ENCODE measurements around the gene CCNF. TPM values are rescaled to one million over a fixed set of nuclear protein-coding genes. Genes with fewer than 3 reads are reported as not detected.

CCNF gene
- total RNA-seq, 1 experiment from 2014 or later, result 60.8 TPM

DNA sequence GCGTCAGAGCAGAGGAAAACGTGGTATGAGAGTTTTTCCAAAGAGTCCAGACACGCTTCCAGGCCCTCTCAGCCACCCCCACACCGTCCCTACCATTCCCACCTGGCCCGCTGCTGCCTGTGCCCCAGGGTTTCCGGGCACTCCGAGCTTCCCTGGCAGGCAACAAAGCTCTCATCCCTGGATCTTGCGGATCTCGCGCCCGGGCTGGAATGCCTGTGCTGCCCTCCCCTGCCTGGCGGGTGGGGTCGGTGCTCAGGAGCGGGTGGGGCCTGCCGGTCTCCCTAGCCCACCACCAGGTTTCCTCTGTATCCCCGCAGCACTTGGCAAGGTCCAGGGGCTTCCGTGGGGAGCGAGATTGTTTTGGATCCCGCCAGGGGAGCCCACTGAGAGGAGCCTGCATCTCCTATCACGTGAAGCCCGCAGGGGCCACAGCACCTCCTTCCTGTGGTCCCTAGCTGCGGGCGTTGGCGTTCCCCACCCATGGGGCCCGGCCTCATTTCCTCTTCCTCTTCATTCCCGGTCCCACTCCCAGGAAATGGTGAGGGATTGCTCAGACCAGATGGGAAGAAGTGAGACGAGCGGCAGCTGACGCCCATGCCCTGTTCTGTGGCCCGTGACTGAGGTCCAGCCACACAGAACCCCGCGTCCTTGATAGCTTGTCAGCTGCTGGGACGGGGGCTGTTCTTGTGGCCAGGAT, 56.7 kb downstream of the CCNF start:
- BruUV-seq (replicated peaks), result no TSS peak
- Histone ChIP-seq H3K9ac (ENCODE audit: low read length) (no peak overlapping the region), H3K27me3 (ENCODE audit: insufficient read depth, low read length) (no peaks in the 10 kb centered on the region), H3K27ac (ENCODE audit: low read depth, low read length) (no peak overlapping the region), H3K9me2 (ENCODE audit: insufficient read depth) (no peaks in the 10 kb centered on the region), H3K4me1 (ENCODE audit: control insufficient read depth in 1 of 2, insufficient read depth in 2 of 2, low read length in 2 of 2) (no peaks in the 10 kb centered on the region), H4K20me1 (ENCODE audit: insufficient read depth) (no peaks in the 10 kb centered on the region), H3K79me2 (ENCODE audit: insufficient read depth, low read length) (peaks cover 17% of the 10 kb centered on the region; the same call in 1 of the 2 replicates), H3K9me3 (ENCODE audit: control insufficient read depth in 1 of 2, insufficient read depth in 1 of 2, low read depth in 1 of 2, low read length in 2 of 2) (no peaks in the 10 kb centered on the region), H3K4me2 (ENCODE audit: low read length) (no peak overlapping the region), H2AFZ (ENCODE audit: low read depth, low read length, poor library complexity, severe bottlenecking) (no peak overlapping the region), H3K36me3 (ENCODE audit: control insufficient read depth in 1 of 2, insufficient read depth in 2 of 2, low read length in 2 of 2) (no peaks in the 10 kb centered on the region; a peak in 1 of 4 replicates), H3K4me3 (replicated peaks in 1 of 2; ENCODE audit: low read depth in 1 of 2, low read length in 2 of 2) (no peak overlapping the region)
- POLR2A ChIA-PET, result no interaction called here
- ATAC-seq, result no peak
- TF ChIP-seq EZH2phosphoT487 (IDR thresholded peaks at IDR 0.05; ENCODE audit: borderline replicate concordance), result no peak
- TF ChIP-seq ZFX (IDR thresholded peaks at IDR 0.05), result no peak
- TF ChIP-seq EZH2 (IDR thresholded peaks at IDR 0.05), result no peak
- TF ChIP-seq, protein P1, sequence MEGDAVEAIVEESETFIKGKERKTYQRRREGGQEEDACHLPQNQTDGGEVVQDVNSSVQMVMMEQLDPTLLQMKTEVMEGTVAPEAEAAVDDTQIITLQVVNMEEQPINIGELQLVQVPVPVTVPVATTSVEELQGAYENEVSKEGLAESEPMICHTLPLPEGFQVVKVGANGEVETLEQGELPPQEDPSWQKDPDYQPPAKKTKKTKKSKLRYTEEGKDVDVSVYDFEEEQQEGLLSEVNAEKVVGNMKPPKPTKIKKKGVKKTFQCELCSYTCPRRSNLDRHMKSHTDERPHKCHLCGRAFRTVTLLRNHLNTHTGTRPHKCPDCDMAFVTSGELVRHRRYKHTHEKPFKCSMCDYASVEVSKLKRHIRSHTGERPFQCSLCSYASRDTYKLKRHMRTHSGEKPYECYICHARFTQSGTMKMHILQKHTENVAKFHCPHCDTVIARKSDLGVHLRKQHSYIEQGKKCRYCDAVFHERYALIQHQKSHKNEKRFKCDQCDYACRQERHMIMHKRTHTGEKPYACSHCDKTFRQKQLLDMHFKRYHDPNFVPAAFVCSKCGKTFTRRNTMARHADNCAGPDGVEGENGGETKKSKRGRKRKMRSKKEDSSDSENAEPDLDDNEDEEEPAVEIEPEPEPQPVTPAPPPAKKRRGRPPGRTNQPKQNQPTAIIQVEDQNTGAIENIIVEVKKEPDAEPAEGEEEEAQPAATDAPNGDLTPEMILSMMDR (IDR thresholded peaks at IDR 0.05 in 2 of 3, conservative IDR thresholded peaks at IDR 0.05 in 1 of 3; ENCODE audit: borderline replicate concordance in 1 of 3, insufficient read depth in 1 of 3, low read depth in 2 of 3, low read length in 2 of 3), result no peak
- no peak for TF ChIP-seq POLR2A (IDR thresholded peaks at IDR 0.05; ENCODE audit: borderline replicate concordance, extremely low read depth, insufficient read depth, insufficient read length)
- TF ChIP-seq, protein P2, sequence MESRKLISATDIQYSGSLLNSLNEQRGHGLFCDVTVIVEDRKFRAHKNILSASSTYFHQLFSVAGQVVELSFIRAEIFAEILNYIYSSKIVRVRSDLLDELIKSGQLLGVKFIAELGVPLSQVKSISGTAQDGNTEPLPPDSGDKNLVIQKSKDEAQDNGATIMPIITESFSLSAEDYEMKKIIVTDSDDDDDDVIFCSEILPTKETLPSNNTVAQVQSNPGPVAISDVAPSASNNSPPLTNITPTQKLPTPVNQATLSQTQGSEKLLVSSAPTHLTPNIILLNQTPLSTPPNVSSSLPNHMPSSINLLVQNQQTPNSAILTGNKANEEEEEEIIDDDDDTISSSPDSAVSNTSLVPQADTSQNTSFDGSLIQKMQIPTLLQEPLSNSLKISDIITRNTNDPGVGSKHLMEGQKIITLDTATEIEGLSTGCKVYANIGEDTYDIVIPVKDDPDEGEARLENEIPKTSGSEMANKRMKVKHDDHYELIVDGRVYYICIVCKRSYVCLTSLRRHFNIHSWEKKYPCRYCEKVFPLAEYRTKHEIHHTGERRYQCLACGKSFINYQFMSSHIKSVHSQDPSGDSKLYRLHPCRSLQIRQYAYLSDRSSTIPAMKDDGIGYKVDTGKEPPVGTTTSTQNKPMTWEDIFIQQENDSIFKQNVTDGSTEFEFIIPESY (IDR thresholded peaks at IDR 0.05; ENCODE audit: extremely low read depth, insufficient replicate concordance, low read length), result no peak
- TF ChIP-seq, protein P3, sequence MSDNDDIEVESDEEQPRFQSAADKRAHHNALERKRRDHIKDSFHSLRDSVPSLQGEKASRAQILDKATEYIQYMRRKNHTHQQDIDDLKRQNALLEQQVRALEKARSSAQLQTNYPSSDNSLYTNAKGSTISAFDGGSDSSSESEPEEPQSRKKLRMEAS (IDR thresholded peaks at IDR 0.05), result no peak
- no peak for TF ChIP-seq EGR1 (IDR thresholded peaks at IDR 0.05; ENCODE audit: low read depth)
- no peak for TF ChIP-seq CEBPB (IDR thresholded peaks at IDR 0.05; ENCODE audit: low read depth)
- TF ChIP-seq TCF7L2 (IDR thresholded peaks at IDR 0.05; ENCODE audit: borderline replicate concordance, extremely low read depth, insufficient read depth, insufficient read length), result no peak
- no peak for TF ChIP-seq JUND (IDR thresholded peaks at IDR 0.05)
- TF ChIP-seq, protein P4, sequence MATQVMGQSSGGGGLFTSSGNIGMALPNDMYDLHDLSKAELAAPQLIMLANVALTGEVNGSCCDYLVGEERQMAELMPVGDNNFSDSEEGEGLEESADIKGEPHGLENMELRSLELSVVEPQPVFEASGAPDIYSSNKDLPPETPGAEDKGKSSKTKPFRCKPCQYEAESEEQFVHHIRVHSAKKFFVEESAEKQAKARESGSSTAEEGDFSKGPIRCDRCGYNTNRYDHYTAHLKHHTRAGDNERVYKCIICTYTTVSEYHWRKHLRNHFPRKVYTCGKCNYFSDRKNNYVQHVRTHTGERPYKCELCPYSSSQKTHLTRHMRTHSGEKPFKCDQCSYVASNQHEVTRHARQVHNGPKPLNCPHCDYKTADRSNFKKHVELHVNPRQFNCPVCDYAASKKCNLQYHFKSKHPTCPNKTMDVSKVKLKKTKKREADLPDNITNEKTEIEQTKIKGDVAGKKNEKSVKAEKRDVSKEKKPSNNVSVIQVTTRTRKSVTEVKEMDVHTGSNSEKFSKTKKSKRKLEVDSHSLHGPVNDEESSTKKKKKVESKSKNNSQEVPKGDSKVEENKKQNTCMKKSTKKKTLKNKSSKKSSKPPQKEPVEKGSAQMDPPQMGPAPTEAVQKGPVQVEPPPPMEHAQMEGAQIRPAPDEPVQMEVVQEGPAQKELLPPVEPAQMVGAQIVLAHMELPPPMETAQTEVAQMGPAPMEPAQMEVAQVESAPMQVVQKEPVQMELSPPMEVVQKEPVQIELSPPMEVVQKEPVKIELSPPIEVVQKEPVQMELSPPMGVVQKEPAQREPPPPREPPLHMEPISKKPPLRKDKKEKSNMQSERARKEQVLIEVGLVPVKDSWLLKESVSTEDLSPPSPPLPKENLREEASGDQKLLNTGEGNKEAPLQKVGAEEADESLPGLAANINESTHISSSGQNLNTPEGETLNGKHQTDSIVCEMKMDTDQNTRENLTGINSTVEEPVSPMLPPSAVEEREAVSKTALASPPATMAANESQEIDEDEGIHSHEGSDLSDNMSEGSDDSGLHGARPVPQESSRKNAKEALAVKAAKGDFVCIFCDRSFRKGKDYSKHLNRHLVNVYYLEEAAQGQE (IDR thresholded peaks at IDR 0.05; ENCODE audit: low read depth), result no peak
- CTCF ChIA-PET, result no interaction called here
- RAD21 ChIA-PET (ENCODE audit: low non-redundant PET in 1 of 2, low total read pairs in 2 of 2, uncharacterized antibody in 2 of 2, unreplicated experiment in 2 of 2), result no interaction called here
- no peak for DNase-seq (ENCODE audit: low read depth, low spot score)
- intact Hi-C loops (cut with micrococcal nuclease), result no loop called here
